ENCODE results near the gene PRKAG3. TPM values are rescaled to one million over a fixed set of nuclear protein-coding genes. Genes with fewer than 3 reads are reported as not detected.

The PRKAG3 gene
- total and polyA plus RNA-seq, 2 experiments from 2014 or later = not detected

DNA sequence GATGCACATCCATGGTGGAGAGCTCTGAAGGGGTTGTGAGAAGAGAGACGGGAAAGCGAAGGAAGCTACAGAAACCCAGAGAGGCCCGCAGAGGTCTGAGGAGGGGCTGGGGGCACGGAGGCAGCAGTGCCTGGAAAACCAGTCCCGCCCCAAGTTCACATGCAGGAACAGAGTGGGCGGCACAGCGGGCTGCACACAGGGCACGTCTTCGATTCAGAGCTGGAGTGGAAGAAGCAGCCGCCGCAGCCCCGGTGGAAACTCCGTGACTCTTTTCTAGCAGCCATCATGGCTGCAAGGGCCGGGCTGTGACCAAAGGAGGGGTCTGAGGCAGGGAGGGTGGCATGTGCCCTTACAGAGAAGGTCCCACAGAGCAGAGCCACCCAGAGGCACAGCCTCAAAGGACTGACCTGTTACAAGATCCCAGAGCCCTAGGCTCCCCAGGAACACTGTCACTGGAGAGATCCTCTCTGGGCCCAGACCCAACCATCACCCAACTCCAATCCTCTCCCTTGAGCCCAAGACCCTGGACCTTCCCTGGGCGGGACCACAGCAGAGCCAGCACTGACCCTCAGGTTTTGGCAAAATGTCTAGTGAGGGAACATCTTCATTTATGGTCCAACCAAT lies 10.7 kb downstream of the PRKAG3 start:
- no peaks in the 10 kb centered on the region for H3K36me3 ChIP-seq (ENCODE audit: low read depth)
- TF ChIP-seq EZH2phosphoT487 (IDR thresholded peaks at IDR 0.05; ENCODE audit: insufficient read depth, low read depth) (no peak), EZH2 (IDR thresholded peaks at IDR 0.05; ENCODE audit: insufficient read depth, poor library complexity, severe bottlenecking) (no peak)
- DNase-seq = no peak
- in situ Hi-C loops (cut with MboI) = no loop called here
- WGBS, 2 experiments (ENCODE audit: low coverage in 1 of 2, low lambda C conversion rate in 2 of 2, missing lambda C conversion rate in 2 of 2) = 92 to 95% methylated on average over 13 to 15 of the region's 15 CpGs
- H3K9ac ChIP-seq = no peak overlapping the region
- no peaks in the 10 kb centered on the region for H3K4me1 ChIP-seq (ENCODE audit: insufficient read depth)
- no peak overlapping the region for H2AFZ ChIP-seq
- no peak overlapping the region for H3K27ac ChIP-seq
- H3K4me3 ChIP-seq = no peak overlapping the region
- no peaks in the 10 kb centered on the region for H3F3A ChIP-seq (ENCODE audit: insufficient read depth)
- no peaks in the 10 kb centered on the region for H3K79me2 ChIP-seq (ENCODE audit: insufficient read depth)
- H4K20me1 ChIP-seq (ENCODE audit: insufficient read depth) = no peaks in the 10 kb centered on the region
- H3K9me2 ChIP-seq (ENCODE audit: insufficient read depth) = no peaks in the 10 kb centered on the region
- H3K4me2 ChIP-seq (ENCODE audit: unreplicated experiment) = no peak overlapping the region
- H3K9me3 ChIP-seq (ENCODE audit: low read depth) = no peaks in the 10 kb centered on the region
- H3K27me3 ChIP-seq (replicated peaks; ENCODE audit: insufficient read depth) = 0 out of 2 replicates have a peak, but pooled peaks cover 5% of the 10 kb centered on the region

GRCh38 chr2:218819093-218819492 lies 12.5 kb downstream of the PRKAG3 start:
- 92 to 93% methylated on average over 7 of the region's 7 CpGs for WGBS, 2 experiments (ENCODE audit: low coverage in 1 of 2, low lambda C conversion rate in 2 of 2, missing lambda C conversion rate in 2 of 2)
- no peaks in the 10 kb centered on the region for H3K36me3 ChIP-seq (ENCODE audit: low read depth)
- H2AFZ ChIP-seq = no peak overlapping the region
- in situ Hi-C loops (cut with MboI) = no loop called here
- H3K4me2 ChIP-seq (ENCODE audit: unreplicated experiment) = no peak overlapping the region
- H3K9me2 ChIP-seq (ENCODE audit: insufficient read depth) = no peaks in the 10 kb centered on the region
- H3K9me3 ChIP-seq (ENCODE audit: low read depth) = no peaks in the 10 kb centered on the region
- H3K79me2 ChIP-seq (ENCODE audit: insufficient read depth) = no peaks in the 10 kb centered on the region
- DNase-seq = no peak
- H3K9ac ChIP-seq = no peak overlapping the region
- H3K4me1 ChIP-seq (ENCODE audit: insufficient read depth) = no peaks in the 10 kb centered on the region
- no peak overlapping the region for H3K27ac ChIP-seq
- no peak overlapping the region for H3K4me3 ChIP-seq
- H3K27me3 ChIP-seq (replicated peaks; ENCODE audit: insufficient read depth) = 0 out of 2 replicates have a peak, but pooled peaks cover 5% of the 10 kb centered on the region
- no peaks in the 10 kb centered on the region for H3F3A ChIP-seq (ENCODE audit: insufficient read depth)
- no peaks in the 10 kb centered on the region for H4K20me1 ChIP-seq (ENCODE audit: insufficient read depth)
- TF ChIP-seq EZH2 (IDR thresholded peaks at IDR 0.05; ENCODE audit: insufficient read depth, poor library complexity, severe bottlenecking) (no peak), EZH2phosphoT487 (IDR thresholded peaks at IDR 0.05; ENCODE audit: insufficient read depth, low read depth) (no peak)

- Histone ChIP-seq H3K9ac (no peak overlapping the region), H3K4me1 (ENCODE audit: insufficient read depth) (no peaks in the 10 kb centered on the region), H3K27ac (no peak overlapping the region), H2AFZ (no peak overlapping the region), H3K9me2 (ENCODE audit: insufficient read depth) (no peaks in the 10 kb centered on the region), H3F3A (ENCODE audit: insufficient read depth) (no peaks in the 10 kb centered on the region), H3K79me2 (ENCODE audit: insufficient read depth) (no peaks in the 10 kb centered on the region), H3K4me3 (no peak overlapping the region), H3K4me2 (ENCODE audit: unreplicated experiment) (no peak overlapping the region), H3K27me3 (replicated peaks; ENCODE audit: insufficient read depth) (no peaks in the 10 kb centered on the region), H3K36me3 (ENCODE audit: low read depth) (no peaks in the 10 kb centered on the region), H4K20me1 (ENCODE audit: insufficient read depth) (no peaks in the 10 kb centered on the region), H3K9me3 (ENCODE audit: low read depth) (no peaks in the 10 kb centered on the region)
- in situ Hi-C loops (cut with MboI) = no loop called here
- WGBS, 2 experiments (ENCODE audit: low coverage in 1 of 2, low lambda C conversion rate in 2 of 2, missing lambda C conversion rate in 2 of 2) = 84 to 86% methylated on average over 2 of the region's 2 CpGs
- no peak for TF ChIP-seq EZH2 (IDR thresholded peaks at IDR 0.05; ENCODE audit: insufficient read depth, poor library complexity, severe bottlenecking)
- no peak for TF ChIP-seq EZH2phosphoT487 (IDR thresholded peaks at IDR 0.05; ENCODE audit: insufficient read depth, low read depth)
- no peak for DNase-seq
These were observed 15.0 kb downstream of the PRKAG3 start for GRCh38 chr2:218816561-218817011.

DNA sequence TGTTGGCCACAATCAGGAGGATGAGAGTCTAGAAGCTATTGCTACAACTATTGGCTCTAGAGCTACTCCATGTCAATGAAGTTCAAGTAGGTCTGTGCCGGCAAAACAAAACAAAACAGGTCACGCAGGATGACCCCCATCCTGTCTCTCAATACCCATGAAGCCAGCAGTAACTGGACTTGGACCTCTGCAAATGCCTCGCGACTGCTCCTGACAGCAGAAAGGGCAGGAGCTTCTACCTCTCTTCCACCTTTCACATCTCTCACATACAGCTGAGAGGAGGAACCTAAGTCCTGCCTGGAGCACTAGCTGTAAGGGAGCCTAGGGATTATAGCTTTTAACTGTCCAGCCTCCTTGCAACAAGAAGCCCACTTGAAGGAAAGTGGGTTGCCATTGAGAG lies 16.0 kb downstream of the PRKAG3 start:
- Histone ChIP-seq H3K9me3 (ENCODE audit: low read depth) (no peaks in the 10 kb centered on the region), H2AFZ (no peak overlapping the region)

More for the DNA sequence above, 16.0 kb downstream of the PRKAG3 start:
- 97% methylated on average over 4 of the region's 4 CpGs for WGBS, 2 experiments (ENCODE audit: low coverage in 1 of 2, low lambda C conversion rate in 2 of 2, missing lambda C conversion rate in 2 of 2)
- Histone ChIP-seq H3K9ac (no peak overlapping the region), H4K20me1 (ENCODE audit: insufficient read depth) (no peaks in the 10 kb centered on the region), H3K36me3 (ENCODE audit: low read depth) (no peaks in the 10 kb centered on the region), H3K4me1 (ENCODE audit: insufficient read depth) (no peaks in the 10 kb centered on the region), H3K4me3 (no peak overlapping the region), H3K27me3 (replicated peaks; ENCODE audit: insufficient read depth) (no peaks in the 10 kb centered on the region), H3F3A (ENCODE audit: insufficient read depth) (no peaks in the 10 kb centered on the region), H3K79me2 (ENCODE audit: insufficient read depth) (no peaks in the 10 kb centered on the region), H3K4me2 (ENCODE audit: unreplicated experiment) (no peak overlapping the region), H3K27ac (no peak overlapping the region), H3K9me2 (ENCODE audit: insufficient read depth) (no peaks in the 10 kb centered on the region)
- no peak for DNase-seq
- in situ Hi-C loops (cut with MboI) = no loop called here
- no peak for TF ChIP-seq EZH2phosphoT487 (IDR thresholded peaks at IDR 0.05; ENCODE audit: insufficient read depth, low read depth)
- TF ChIP-seq EZH2 (IDR thresholded peaks at IDR 0.05; ENCODE audit: insufficient read depth, poor library complexity, severe bottlenecking) = no peak
